Activated CD4-positive, CD25-positive, alpha-beta regulatory T cell (primary cell): ENCODE data around the gene HOXC13.
A peak's percentile ranks its signal among the peaks of the same experiment; 100 is the strongest.

Experiments
- DNase-seq, 4 experiments: peaks; one replicate each; lab custom pipeline; 2025; lab: John Stamatoyannopoulos, UW

HOXC13 gene

GRCh38 chr12:53982648-53983567 lies 44.3 kb downstream of the HOXC13 start:
- no peak for DNase-seq

- no peak for DNase-seq
Measured at GRCh38 chr12:53983568-53983949, 44.9 kb downstream of the HOXC13 start.

GRCh38 chr12:53983950-53984572 lies 45.4 kb downstream of the HOXC13 start:
- no peak for DNase-seq

- DNase-seq, result peak in 2 of 4 experiments; percentile 14 to 62
Measured at GRCh38 chr12:53984901-53985691, 46.5 kb downstream of the HOXC13 start, which contains the start of gene HOXC10. HOXC10 (plus strand) TSS chr12:53985146; CDS start chr12:53985260, 114 bp downstream.

GRCh38 chr12:53985692-53985993 lies 47.0 kb downstream of the HOXC13 start:
- no peak for DNase-seq

- no peak for DNase-seq
Measured at GRCh38 chr12:53985994-53986685, 47.5 kb downstream of the HOXC13 start.

GRCh38 chr12:53986686-53987483 lies 48.3 kb downstream of the HOXC13 start:
- no peak for DNase-seq

GRCh38 chr12:53987787-53988230 lies 49.2 kb downstream of the HOXC13 start:
- DNase-seq, result no peak

- DNase-seq, result no peak
Measured at GRCh38 chr12:53988541-53989226, 50.1 kb downstream of the HOXC13 start.

GRCh38 chr12:53989227-53990113 lies 50.8 kb downstream of the HOXC13 start:
- no peak for DNase-seq

- DNase-seq, result no peak
Measured at GRCh38 chr12:53990311-53991076, 51.9 kb downstream of the HOXC13 start.

GRCh38 chr12:53991077-53991460 lies 52.4 kb downstream of the HOXC13 start:
- no peak for DNase-seq

- no peak for DNase-seq
Measured at GRCh38 chr12:53992377-53992889, 53.8 kb downstream of the HOXC13 start.

- DNase-seq, result no peak
Measured at GRCh38 chr12:53993162-53994008, 54.8 kb downstream of the HOXC13 start.

- no peak for DNase-seq
Measured at GRCh38 chr12:53994009-53994263, 55.3 kb downstream of the HOXC13 start.

GRCh38 chr12:53994264-53995001 lies 55.8 kb downstream of the HOXC13 start:
- DNase-seq, result no peak

GRCh38 chr12:53995002-53995377 lies 56.4 kb downstream of the HOXC13 start:
- DNase-seq, result no peak
